Measurements from ENCODE around the gene ZNF77.
"Not testable (repeated sequence)": the region's sequence is repeated elsewhere in the genome, so short reads cannot be mapped to it uniquely, and the experiment has no call there.

ZNF77 gene

GRCh38 chr19:2944775-2945574 lies at the start of gene ZNF77:
ZNF77 (minus strand) TSS chr19:2944971; CDS start chr19:2944840, 131 bp downstream.
- DNase-seq, result peak; percentile 99

GRCh38 chr19:2993579-2993978 lies 48.8 kb upstream of the ZNF77 start:
- no peak for DNase-seq

- no peak for DNase-seq
Observed at GRCh38 chr19:2992958-2993357, 48.2 kb upstream of the ZNF77 start.

GRCh38 chr19:2992333-2992732 lies 47.6 kb upstream of the ZNF77 start:
- not testable (repeated sequence) for DNase-seq

GRCh38 chr19:2989236-2989946 lies 44.6 kb upstream of the ZNF77 start:
- no peak for DNase-seq

GRCh38 chr19:2988568-2988967 lies 43.8 kb upstream of the ZNF77 start:
- no peak for DNase-seq

- DNase-seq, result no peak
Observed at GRCh38 chr19:2987797-2988196, 43.0 kb upstream of the ZNF77 start.

- no peak for DNase-seq
Observed at GRCh38 chr19:2986951-2987524, 42.3 kb upstream of the ZNF77 start.

GRCh38 chr19:2984215-2984528 lies 39.4 kb upstream of the ZNF77 start:
- no peak for DNase-seq

GRCh38 chr19:2983351-2984214 lies 38.8 kb upstream of the ZNF77 start:
- peak; percentile 79 for DNase-seq

GRCh38 chr19:2982983-2983350 lies 38.2 kb upstream of the ZNF77 start:
- DNase-seq, result peak; percentile 92

- DNase-seq, result no peak
Observed at GRCh38 chr19:2982561-2982960, 37.8 kb upstream of the ZNF77 start.

- DNase-seq, result no peak
Observed at GRCh38 chr19:2981898-2982297, 37.1 kb upstream of the ZNF77 start.

- no peak for DNase-seq
Observed at GRCh38 chr19:2978772-2979171, 34.0 kb upstream of the ZNF77 start.

GRCh38 chr19:2978166-2978767 lies 33.5 kb upstream of the ZNF77 start:
- DNase-seq, result no peak

GRCh38 chr19:2977746-2978138 lies 33.0 kb upstream of the ZNF77 start:
- DNase-seq, result no peak

GRCh38 chr19:2977001-2977745 lies 32.4 kb upstream of the ZNF77 start, which contains the start of gene TLE6:
TLE6 (plus strand) TSS chr19:2977564; CDS start chr19:2978234, 670 bp downstream.
- DNase-seq, result peak; percentile 97

- DNase-seq, result no peak
Observed at GRCh38 chr19:2976609-2977000, 31.8 kb upstream of the ZNF77 start.

GRCh38 chr19:2974342-2975041 lies 29.7 kb upstream of the ZNF77 start:
- DNase-seq, result no peak

- no peak for DNase-seq
Observed at GRCh38 chr19:2973229-2973628, 28.5 kb upstream of the ZNF77 start.

GRCh38 chr19:2970201-2970835 lies 25.5 kb upstream of the ZNF77 start:
- DNase-seq, result no peak

Measured in right forelimb (tissue), 1 donor.